CD4-positive, alpha-beta T cell treated with Interleukin-4 for 1 hour (primary cell): ENCODE measurements around the gene ITGA2.
"Not testable (repeated sequence)": the region's sequence is repeated elsewhere in the genome, so short reads cannot be mapped to it uniquely, and the experiment has no call there.

Experiments used
- DNase-seq, 2 donors: peaks; one replicate each; pipeline ENCODE4 v3.0.0-alpha.2; 2020 to 2022

ITGA2 gene

DNA sequence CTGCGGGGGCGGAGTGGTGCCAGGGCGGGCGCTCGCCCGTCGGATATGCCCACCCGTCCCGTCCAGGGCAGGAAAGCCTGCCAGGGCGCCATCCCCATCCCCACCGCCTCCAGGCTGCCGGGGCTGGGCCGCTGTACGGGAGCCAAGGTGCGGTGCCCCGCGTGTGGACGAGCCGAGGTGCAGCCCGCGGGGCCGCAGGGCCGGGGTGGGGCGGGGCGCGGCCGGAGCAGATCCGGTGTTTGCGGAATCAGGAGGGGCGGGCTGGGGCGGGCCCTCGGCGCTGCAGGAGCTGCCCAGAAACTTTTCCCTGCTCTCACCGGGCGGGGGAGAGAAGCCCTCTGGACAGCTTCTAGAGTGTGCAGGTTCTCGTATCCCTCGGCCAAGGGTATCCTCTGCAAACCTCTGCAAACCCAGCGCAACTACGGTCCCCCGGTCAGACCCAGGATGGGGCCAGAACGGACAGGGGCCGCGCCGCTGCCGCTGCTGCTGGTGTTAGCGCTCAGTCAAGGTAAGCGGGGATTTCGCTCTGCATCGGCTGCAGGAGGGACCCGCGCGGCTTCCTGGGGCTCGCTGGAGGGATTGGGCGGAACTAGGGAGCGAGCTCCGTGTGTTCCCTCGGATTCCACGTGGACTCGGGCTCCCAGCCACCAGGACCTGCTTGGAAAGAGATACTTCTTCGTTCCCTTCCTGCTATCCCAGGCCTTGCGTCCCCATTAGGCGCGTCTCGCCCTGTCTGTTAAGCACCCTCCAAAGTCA lies at the start of gene ITGA2:
Gene ITGA2, plus strand, starts transcription at position 328 of the 756 bp plus-strand sequence. Its CDS starts 117 bp downstream, at position 445.
- peak in 1 of 2 donors; percentile 11 for DNase-seq

DNA sequence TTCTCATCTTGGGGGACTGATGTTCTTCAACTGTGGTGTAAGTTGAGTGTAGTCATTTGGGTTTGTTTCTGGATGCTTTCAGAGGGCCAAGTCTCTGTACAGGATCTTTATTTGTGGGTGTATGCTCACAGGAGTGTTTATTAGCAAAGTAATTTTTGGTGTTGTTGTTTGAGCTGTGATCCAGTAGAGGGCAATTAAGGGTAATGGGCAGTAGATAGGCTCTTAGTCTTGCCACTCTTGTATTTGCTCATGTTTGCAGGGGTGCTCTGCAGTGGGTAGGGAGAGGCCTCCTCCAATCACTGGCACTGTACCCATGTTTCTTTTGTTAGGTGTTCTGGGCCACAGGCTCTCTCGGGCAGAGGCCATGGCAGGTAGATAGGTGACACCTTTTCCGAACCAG lies 45.9 kb upstream of the ITGA2 start:
- peak in 1 of 2 donors; percentile 7 for DNase-seq

DNA sequence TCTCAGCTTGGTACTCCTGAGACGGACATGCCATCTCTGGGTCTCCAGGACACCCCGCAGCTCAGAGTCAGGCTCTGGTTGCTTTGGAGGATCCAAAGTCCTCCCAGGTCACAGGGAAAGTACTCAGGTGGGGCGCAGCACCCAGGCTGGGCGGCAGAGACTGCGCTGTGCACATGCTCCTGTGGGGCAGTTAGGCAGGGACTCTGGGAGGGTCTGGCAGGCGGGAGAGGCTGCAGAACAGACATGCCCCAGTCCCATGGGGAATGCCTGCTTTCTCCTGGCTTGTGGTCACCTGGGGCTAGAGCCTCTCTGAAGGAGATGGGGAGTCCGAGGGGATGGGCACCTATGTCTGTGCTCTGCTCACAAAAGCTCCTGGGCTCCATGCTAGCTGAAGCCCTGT lies 45.3 kb upstream of the ITGA2 start:
- DNase-seq, result no peak

DNA sequence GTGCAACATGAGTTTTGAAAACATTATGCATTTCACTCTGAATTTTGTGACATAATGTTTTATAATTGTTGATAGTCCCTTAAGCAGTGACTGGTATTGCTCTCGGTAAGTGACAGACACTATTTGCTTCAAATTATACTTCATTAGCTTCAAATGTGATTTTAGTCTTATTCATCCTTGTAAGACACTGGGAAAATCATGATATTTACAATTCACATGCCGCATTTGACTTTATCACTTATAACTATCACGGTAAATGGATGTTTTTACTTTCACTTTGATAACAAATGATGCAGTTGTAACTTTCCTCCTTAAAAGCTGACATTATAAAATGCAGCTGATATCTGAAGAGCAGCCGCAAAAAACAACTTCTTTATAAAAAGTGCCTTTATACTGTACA lies 44.1 kb upstream of the ITGA2 start:
- peak in 1 of 2 donors; percentile 16 for DNase-seq

DNA sequence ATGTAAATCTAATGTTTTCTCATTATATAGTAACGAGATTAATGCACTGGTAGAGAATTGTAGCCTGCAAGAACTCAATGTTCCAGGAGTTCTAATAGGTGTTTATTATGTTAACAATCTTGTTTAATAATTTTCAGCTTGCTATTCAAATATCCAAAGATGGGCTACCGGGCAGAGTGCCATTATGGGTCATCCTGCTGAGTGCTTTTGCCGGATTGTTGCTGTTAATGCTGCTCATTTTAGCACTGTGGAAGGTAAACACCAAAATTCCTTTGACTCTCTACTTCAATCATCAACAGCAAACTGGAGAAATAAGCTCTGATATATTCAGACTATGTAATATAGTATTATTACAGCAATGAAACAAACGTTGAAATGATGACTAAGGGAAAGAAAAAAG lies 41.9 kb upstream of the ITGA2 start:
- DNase-seq, result no peak

DNA sequence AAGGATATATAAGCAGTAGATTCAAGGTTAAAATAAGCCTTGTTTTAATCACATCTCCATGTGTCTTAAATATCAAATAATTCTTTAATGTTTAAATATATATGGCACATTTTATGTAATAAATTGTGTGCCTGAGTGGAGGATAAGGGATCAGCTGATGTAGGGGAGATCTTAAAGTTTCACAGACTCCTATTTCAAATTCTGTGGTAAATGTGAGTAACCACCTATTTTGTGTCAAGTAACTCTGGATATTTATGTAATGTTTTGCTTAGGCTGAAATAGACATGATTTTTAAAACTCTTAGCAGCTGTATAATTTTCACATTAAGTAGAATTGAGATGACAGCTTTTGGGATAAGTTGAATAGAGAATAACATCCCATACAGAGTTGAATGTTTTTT lies 41.3 kb upstream of the ITGA2 start:
- no peak for DNase-seq

DNA sequence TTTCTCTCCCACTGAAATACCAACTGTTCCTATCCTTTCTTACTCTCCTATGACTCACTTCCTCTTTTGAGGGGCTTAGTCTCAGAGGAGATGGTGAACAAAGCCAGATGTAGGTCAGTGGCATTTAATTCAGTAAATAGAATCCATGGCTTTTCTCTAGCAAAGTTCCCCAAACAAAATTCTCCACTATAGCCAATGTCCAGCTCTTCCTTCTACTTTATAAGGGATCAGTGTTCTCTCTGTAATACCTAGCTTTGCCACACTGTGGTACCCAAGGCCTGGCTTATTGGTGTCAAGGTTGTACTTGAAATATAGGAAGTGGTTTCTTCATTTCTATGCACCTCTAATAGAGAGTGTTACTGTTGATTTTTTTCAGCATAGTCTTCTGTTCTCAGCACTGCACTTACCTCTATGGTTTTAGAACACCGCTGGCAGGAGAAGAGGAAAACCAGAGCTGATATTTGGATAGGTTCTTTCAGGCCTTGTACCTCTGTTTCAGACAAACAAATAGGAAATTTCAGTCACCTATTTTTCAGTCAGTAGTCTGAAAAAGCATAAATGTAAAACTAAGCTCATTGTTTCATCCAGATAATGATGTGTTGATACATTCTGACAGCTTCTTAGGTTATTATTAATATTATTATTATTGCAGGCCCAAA lies 40.6 kb upstream of the ITGA2 start:
- DNase-seq, result peak; percentile 52 to 79

DNA sequence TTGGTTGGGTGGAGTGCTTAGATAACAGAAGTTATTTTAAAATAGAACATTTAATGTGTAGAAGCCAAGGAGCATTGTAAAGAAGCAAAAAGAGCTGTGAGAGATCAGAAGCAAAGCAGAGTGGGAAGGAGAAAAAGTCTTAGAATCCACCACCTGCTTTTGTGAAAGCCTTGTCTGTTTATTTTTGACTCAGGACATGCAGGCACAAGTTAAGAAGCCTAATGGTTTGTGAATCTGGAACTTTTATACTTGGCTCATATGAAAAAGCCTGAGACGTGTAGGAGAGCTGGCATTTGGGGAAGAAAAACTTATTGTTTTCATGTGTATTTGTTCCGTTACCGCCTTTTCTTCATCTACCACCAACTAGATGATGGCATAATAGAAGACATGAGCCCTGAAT lies 38.5 kb upstream of the ITGA2 start:
- DNase-seq, result no peak

DNA sequence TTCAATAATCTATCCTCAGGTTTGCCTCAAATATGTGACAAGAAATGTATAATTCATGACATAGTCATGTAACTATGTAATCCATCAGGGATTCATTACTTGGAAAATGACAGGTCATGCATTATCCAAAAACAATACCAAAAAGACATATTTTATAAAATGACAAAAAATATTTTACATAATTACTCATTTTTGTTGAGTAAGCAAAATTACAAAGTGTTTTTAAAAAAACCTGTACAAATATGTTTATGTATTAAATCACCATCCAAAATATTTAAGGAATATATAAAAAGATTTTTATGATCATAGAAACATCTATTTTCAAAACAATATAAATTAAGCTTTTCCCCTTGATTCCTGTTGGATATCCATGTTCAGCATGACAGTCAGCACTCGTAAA lies 36.7 kb upstream of the ITGA2 start:
- DNase-seq, result no peak

DNA sequence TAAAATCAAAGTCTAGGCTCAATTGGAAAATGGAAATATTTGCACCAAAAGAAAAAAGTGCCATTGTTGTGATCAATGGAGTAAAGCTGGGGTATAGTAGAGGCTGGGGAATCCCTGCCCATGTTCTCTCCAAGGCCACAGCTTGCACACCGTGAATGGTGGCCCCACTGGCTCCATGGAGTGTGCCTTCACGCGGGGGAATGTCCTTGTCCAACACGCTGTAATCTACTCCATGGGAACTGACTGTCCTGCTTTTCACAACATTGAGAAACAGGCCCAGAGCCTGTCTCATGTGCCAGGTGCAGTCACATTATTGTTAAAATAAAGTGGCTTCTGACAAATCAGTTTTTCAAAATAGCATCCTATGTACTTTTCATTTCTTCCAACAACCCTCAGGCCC lies 33.1 kb upstream of the ITGA2 start:
- no peak for DNase-seq

DNA sequence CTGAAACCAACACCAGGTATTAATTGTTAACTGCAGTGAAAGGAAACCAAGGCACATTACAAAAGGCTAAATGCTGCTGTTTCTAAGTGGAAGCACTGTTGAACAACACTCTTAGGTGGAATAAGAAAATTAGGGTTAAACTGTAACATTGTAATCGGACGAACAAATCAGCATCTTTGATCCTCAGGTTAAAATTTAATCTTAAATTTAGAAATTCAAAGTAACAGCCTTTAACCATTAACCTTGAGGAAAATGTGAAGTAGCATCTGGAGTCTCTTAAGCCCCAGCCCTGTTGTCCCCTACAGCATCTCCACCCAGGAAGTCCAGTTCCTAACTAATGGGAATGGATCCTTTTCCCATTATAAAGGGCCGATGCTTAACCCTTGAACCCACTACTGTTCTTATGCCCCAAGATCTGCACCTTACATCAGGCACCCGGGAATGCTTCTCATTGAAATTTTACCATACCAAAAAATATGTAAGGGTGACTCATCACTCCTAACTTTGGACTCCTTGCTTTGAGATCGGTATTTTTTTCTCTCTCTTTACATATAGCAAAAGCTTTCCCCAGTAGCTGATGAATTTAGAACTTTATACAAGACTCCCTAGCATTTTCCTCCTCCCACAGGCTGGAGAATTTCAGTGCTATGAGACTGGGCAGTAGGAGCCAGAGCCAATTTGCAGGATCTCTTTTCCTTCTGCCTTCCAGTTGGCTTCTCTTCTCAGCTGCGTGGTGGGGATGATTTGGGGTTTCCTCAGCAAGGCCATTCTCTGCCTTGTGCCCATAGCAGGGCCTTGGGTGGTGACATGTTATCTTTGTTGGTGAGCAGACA lies 32.0 kb upstream of the ITGA2 start:
- no peak for DNase-seq

DNA sequence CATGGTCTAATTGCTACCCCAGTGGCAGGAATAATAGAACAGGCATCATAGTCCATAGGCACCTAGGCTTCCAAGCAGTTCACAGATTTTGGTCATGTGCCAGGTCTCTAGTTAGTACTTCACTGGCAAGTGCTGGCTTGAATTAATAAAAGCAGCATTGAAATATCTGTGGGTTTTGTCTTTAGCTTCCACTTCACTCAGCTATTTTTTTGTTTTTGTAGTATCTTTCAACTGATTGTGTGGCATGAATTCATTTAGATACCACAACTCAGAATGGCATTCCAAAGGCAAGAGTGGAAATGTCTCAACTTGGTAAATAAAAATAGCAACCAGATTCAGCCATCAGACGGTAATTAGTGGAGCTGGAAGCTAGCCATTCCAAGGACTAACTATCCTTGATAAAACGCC lies 27.9 kb upstream of the ITGA2 start:
- no peak for DNase-seq

DNA sequence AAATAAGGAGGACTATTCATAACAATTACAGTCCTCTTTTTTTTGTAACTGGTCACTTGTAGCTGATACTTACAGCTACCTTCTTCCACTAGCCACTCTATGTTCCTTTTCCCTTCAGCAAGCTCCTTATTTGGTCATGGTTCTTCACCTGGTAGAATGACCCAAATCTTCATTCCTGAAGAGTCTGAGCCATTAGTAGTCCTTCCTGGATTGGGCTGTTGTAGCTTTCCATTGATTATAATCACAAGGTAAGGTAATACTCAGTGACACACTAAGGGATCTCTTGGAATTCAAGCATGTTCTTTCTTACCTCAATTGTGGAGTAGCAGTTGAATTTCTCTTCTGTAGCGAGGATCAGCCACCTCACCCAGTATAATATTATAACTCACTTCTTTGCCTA lies 25.5 kb upstream of the ITGA2 start:
- no peak for DNase-seq

DNA sequence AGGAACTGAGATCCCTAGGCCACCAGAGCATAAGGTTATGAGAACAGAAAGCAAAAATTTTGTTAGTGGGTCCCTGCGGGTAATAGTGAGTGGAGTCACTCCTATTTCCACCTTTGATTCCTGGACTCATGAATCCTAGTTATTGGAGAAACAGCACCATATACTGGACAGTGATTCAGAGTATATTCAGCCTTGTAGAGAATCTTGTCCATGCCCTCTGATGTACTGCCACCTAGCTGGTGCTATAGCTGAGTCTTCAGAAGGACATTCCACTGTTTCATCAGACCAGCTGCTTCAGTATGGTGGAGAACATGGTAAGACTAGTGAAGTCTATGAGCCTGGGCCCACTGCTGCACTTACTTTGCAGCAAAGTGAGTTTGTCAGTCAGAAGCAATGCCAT lies 25.0 kb upstream of the ITGA2 start:
- DNase-seq, result no peak

DNA sequence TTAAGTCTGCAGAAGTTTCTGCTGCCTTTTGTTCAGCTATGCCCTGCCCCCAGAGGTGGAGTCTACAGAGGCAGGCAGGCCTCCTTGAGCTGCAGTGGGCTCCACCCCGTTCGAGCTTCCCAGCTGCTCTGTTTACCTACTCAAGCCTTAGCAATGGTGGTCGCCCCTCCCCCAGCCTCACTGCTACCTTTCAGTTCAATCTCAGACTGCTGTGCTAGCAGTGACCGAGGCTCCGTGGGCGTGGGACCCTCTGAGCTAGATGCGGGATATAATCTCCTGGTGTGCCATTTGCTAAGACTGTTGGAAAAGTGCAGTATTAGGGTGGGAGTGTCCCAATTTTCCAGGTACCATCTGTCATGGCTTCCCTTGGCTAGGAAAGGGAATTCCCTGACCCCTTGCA lies 13.0 kb upstream of the ITGA2 start:
- not testable (repeated sequence) for DNase-seq

DNA sequence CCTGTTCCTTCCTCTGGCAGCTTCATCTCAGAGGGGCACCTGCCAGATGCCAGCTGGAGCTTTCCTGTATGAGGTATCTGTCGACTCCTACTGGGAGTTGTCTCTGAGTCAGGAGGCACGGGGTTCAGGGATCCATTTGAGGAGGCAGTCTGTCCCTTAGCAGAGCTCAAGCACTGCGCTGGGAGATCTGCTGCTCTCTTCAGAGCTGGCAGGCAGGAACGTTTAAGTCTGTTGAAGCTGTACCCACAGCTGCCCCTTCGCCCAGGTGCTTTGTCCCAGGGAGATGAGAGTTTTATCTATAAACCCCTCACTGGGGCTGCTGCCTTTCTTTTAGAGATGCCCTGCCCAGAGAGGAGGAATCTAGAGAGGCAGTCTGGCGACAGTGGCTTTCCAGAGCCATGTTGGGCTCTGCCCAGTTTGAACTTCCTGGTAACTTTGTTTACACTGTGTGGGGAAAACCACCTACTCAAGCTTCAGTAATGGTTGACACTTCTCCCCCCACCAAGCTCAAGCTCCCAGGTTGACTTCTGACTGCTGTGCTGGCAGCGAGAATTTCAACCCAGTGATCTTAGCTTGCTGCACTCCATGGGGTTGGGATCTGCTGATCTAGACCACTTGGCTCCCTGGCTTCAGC lies 11.8 kb upstream of the ITGA2 start:
- DNase-seq, result no peak

DNA sequence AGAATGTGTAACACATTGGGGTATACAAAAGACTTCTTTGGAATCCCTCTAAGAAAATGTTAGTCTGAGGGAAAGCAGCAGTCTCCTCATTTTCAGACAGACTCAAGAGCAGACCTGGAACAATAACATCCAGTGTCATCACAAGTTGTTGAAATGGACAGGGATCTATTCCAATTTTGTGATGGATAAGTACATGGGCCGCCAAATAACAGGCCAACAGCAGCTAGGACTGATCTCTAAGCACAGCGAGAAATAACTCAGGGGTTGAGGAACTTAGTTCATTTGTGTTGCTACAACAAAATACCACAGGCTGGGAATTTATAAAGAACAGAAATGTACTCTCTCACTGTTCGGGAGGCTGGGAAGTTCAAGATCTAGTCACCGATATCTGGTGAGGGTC lies 7.6 kb upstream of the ITGA2 start:
- DNase-seq, result no peak

DNA sequence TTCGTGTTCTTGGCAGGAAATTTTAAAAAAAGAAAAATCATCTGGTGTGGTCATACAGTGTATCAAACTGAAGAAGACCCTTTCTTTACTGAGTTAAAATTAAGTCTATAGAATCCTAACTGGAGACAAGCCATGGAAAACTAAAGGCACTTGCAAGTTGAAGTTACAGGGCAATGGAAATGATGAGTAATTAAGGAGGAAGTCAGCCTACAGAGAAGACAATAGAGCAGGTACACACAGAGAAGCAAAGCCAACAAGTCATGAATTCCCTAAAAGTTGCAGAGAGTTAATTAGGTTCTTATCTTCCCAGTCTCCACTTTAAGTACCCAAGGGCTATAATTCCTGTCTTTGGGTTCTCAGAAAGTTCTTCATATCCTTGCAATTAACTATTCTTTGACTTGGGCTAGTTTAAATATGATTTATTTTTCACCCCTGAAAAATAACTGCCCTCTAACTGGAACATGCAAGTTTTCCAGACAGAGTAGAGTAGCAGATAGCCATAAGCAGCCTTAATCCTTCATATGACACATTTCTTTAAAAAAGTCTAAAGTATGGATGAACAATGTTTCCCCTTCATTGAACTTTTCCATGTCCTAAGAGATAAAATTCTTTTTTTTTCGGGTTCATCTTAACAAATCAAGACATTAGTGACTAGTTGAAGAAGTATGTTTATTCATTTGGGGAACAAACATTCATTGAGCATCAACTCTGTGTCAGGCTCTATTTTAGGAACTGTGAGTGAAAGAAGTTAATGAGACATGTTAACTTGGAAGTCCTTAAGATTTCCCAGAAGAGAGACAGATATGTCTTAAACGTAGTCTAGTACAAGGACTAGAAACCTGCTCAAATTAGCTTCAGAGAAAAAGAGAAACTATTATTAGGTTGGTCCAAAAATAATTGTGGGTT lies 5.2 kb upstream of the ITGA2 start:
- DNase-seq, result no peak

DNA sequence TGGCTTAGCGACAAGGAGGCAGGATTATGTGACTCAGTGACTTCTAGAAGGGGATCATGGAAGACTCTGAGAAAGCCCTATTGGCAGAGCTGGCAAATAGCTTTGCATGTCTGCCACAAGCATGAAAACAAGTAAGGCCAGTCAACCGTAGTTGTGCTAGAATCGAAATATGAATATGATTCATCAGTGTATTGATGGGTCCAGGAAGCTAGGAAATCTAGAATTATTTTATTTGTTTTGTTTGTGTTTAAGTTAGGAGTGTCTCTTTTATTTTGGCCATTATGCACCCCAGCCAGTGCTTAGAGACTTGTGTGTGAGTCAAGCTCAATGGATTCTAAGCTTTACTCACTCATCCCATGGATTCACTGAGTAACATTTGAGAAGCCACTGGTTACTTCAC lies 3.8 kb upstream of the ITGA2 start:
- DNase-seq, result no peak

DNA sequence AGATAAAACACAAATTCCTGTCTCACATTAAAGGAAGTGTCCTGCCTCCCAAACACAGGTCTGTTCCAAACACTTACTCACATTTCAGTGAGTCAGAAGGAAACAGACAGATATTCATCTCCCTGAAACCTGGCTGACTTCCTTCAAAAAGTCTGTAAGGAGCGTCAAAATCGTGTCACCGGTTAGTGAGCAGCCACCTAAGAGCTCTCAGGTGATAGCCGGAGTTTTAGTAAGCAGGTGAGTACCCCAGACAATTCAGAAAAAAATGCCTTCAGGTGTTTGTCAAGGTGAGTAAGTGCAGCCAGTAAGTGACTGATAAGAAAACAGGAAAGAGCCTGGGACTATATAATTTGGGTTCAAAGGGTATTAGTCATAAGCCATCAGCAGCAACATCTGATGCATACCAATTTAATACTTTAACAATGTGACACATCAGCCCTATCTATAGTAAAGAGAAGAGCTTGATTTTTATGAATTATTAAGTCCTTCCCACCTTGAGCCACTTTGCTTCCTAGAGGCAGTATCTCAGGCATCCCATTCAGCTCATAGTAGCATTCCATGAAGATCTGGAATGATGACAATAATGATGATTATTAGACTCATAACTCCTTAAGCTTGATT lies 1.3 kb upstream of the ITGA2 start:
- DNase-seq, result no peak

DNA sequence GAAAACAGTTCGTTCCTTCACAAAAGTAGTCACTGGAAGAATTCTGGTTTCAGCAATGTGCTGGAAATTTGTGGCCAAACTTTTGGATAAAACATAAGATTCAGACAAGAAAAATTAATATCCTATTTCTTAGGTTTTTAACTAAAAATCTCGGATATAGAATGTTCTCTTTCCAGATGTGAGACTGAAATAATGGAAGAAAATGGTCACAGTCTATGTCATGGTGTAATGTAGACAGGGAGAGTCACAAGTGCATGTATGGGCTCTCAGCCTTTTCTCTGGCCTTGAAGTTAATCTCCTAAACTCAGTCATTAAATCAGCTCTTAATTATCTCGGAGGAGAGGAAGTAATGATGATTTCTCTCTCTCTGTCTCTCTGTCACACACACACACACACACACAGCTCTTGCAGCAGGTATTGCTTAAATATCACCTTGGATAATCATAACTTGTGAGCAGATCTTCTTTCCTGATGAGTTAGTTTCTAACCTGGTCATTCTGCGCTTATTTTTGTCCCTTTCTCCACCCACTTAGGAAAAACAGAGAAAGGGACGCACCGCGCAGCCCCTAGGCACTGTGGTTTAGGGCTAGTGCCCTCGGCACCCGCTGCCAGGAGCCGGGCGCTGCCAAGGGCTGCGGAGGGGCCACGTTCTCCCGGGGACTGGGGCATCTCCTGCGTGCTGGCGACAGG lies 672 bp upstream of the ITGA2 start:
- DNase-seq, result peak in 1 of 2 donors; percentile 5
